SK-N-SH (cell line): Measurements from ENCODE around the gene CYS1. TPM values are rescaled to one million over a fixed set of nuclear protein-coding genes. Genes with fewer than 3 reads are reported as not detected.

Experiments used
- CTCF ChIA-PET: fragments of 300-600, 350-600 bp; formaldehyde crosslinking; extraction: SDS; loops from one replicate; lab custom pipeline; 2021; lab: Yijun Ruan, JAX
- POLR2A ChIA-PET: fragments of 350-600 bp; sonication (Branson Sonifier 250); formaldehyde crosslinking; extraction: SDS; loops from one replicate; lab custom pipeline; 2020; ENCODE audit warnings: antibody characterized with exemption, inconsistent platforms; lab: Yijun Ruan, JAX
- DNase-seq: peaks from one replicate; pipeline ENCODE4 v3.0.0; 2012
- H2AFZ ChIP-seq: fragments of 200-600 bp; sonication (generic); 2 replicates; pipeline ENCODE4 v1.8.1; 2016; ENCODE audit warnings: antibody characterized with exemption, mild to moderate bottlenecking, low read depth
- H3F3A ChIP-seq: fragments of 200-600 bp; sonication (generic); replicated peaks from 2 replicates; pipeline ENCODE3; 2016; ENCODE audit warnings: antibody characterized with exemption, mild to moderate bottlenecking; ENCODE audit not compliant: insufficient read depth
- H3K27ac ChIP-seq, 2 experiments: fragments of 200-500 bp in 1 of 2; fragments of 200-600 bp in 1 of 2; sonication (Bioruptor generic) in 1 of 2; sonication (generic), shearing (Covaris generic) in 1 of 2; 2 replicates each; pipeline versions ENCODE4 v1.5.1 to v1.6.1; 2014 to 2016; ENCODE audit warnings: low read depth in 2 of 2, inconsistent platforms in 1 of 2, low read length in 1 of 2, mild to moderate bottlenecking in 1 of 2, mixed read lengths in 1 of 2
- H3K27me3 ChIP-seq: fragments of 200-600 bp; sonication (generic), shearing (Covaris generic); 2 replicates; pipeline ENCODE4 v1.6.1; 2016; ENCODE audit warnings: mixed run types; ENCODE audit not compliant: insufficient read depth
- H3K36me3 ChIP-seq, 2 experiments: fragments of 200-500 bp in 1 of 2; fragments of 200-600 bp in 1 of 2; sonication (Bioruptor generic) in 1 of 2; sonication (generic) in 1 of 2; replicated peaks in 1 of 2; 2 replicates each; pipeline versions ENCODE3 to v1.5.1; 2014 to 2016; ENCODE audit warnings: low read length in 1 of 2, mild to moderate bottlenecking in 1 of 2; ENCODE audit not compliant: insufficient read depth in 2 of 2, control insufficient read depth in 1 of 2
- H3K4me1 ChIP-seq, 2 experiments: fragments of 200-500 bp in 1 of 2; fragments of 200-600 bp in 1 of 2; sonication (Bioruptor generic) in 1 of 2; sonication (generic), shearing (Covaris generic) in 1 of 2; 2 replicates each; pipeline versions ENCODE4 v1.5.1 to v1.6.1; 2014 to 2016; ENCODE audit warnings: low read depth in 1 of 2, low read length in 1 of 2, mixed run types in 1 of 2; ENCODE audit not compliant: insufficient read depth in 2 of 2, control insufficient read depth in 1 of 2
- H3K4me2 ChIP-seq: fragments of 200-600 bp; sonication (generic), shearing (Covaris generic); 2 replicates; pipeline ENCODE4 v1.6.1; 2017; ENCODE audit warnings: mixed run types
- H3K4me3 ChIP-seq, 2 experiments: fragments of 200-500 bp in 1 of 2; fragments of 200-600 bp in 1 of 2; sonication (Bioruptor generic) in 1 of 2; sonication (generic), shearing (Covaris generic) in 1 of 2; 2 replicates each; pipeline versions ENCODE4 v1.5.1 to v1.8.1; 2014 to 2016; ENCODE audit warnings: low read depth in 2 of 2, inconsistent platforms in 1 of 2, low read length in 1 of 2, mild to moderate bottlenecking in 1 of 2, mixed read lengths in 1 of 2, moderate library complexity in 1 of 2
- H3K79me2 ChIP-seq: fragments of 200-600 bp; sonication (generic); 2 replicates; pipeline ENCODE4 v1.8.1; 2017; ENCODE audit warnings: mild to moderate bottlenecking; ENCODE audit not compliant: insufficient read depth
- H3K9ac ChIP-seq: fragments of 200-600 bp; sonication (generic); 2 replicates; pipeline ENCODE4 v1.6.1; 2017; ENCODE audit warnings: mixed run types
- H3K9me2 ChIP-seq: fragments of 200-600 bp; sonication (generic); 2 replicates; pipeline ENCODE4 v1.6.1; 2017; ENCODE audit warnings: mixed run types
- H3K9me3 ChIP-seq: fragments of 200-600 bp; sonication (generic); 2 replicates; pipeline ENCODE4 v1.6.1; 2017; ENCODE audit warnings: mixed run types, mild to moderate bottlenecking, moderate library complexity
- H4K20me1 ChIP-seq: fragments of 200-600 bp; sonication (generic); 2 replicates; pipeline ENCODE4 v1.6.1; 2017; ENCODE audit warnings: mild to moderate bottlenecking, mixed run types; ENCODE audit not compliant: insufficient read depth
- CTCF ChIP-seq: fragments of 200-600 bp; sonication (generic); IDR thresholded peaks from 2 replicates; pipeline ENCODE4 v1.6.1; 2017; ENCODE audit warnings: antibody characterized with exemption, mild to moderate bottlenecking, moderate library complexity
- ELF1 ChIP-seq: IDR thresholded peaks from 2 replicates; pipeline ENCODE4 v1.4.0; 2012
- FOXM1 ChIP-seq: IDR thresholded peaks from 2 replicates; pipeline ENCODE4 v1.4.0; 2012; ENCODE audit warnings: low read depth, mild to moderate bottlenecking
- GABPA ChIP-seq: IDR thresholded peaks from 2 replicates; pipeline ENCODE4 v1.4.0; 2012; ENCODE audit warnings: low read depth, mild to moderate bottlenecking
- GATA2 ChIP-seq: sonication (generic); formaldehyde crosslinking; IDR thresholded peaks from 2 replicates; pipeline ENCODE4 v1.5.0; 2020; ENCODE audit warnings: mild to moderate bottlenecking, missing genetic modification reagents
- JUND ChIP-seq: IDR thresholded peaks from 2 replicates; pipeline ENCODE4 v1.4.0; 2012
- MXI1 ChIP-seq: IDR thresholded peaks from 2 replicates; pipeline ENCODE4 v1.6.1; 2012; ENCODE audit warnings: mild to moderate bottlenecking, low read depth, low read length, improper control_type of control experiment
- NFIC ChIP-seq: IDR thresholded peaks from 2 replicates; pipeline ENCODE4 v1.4.0; 2012; ENCODE audit warnings: borderline replicate concordance
- PBX3 ChIP-seq: IDR thresholded peaks from 2 replicates; pipeline ENCODE4; 2012
- POLR2AphosphoS5 ChIP-seq: IDR thresholded peaks from 2 replicates; pipeline ENCODE4 v1.6.1; 2012; ENCODE audit warnings: low read depth, low read length
- RCOR1 ChIP-seq: fragments of 150-350 bp; IDR thresholded peaks from 2 replicates; pipeline ENCODE4 v1.6.1; 2017; ENCODE audit warnings: antibody characterized with exemption, low read length
- RFX5 ChIP-seq: IDR thresholded peaks from 2 replicates; pipeline ENCODE4 v1.6.1; 2012; ENCODE audit warnings: mild to moderate bottlenecking, improper control_type of control experiment, low read length
- RXRA ChIP-seq: IDR thresholded peaks from 2 replicates; pipeline ENCODE4 v1.4.0; 2012; ENCODE audit warnings: low read depth, mild to moderate bottlenecking, borderline replicate concordance
- SMC3 ChIP-seq: IDR thresholded peaks from 2 replicates; pipeline ENCODE4 v1.6.1; 2012; ENCODE audit warnings: low read depth, low read length, improper control_type of control experiment
- TEAD4 ChIP-seq: IDR thresholded peaks from 2 replicates; pipeline ENCODE4 v1.4.0; 2012; ENCODE audit warnings: mild to moderate bottlenecking, borderline replicate concordance; ENCODE audit not compliant: insufficient read depth
- ZBTB33 ChIP-seq: IDR thresholded peaks from 2 replicates; pipeline ENCODE4 v1.4.0; 2012; ENCODE audit warnings: low read depth, borderline replicate concordance
- WGBS: methylation state at CpG from one replicate; pipeline ENCODE4 v1.1.6; 2017; ENCODE audit warnings: low lambda C conversion rate; 5-methylcytosine and 5-hydroxymethylcytosine counted together
- polyA plus RNA-seq, 3 experiments: library from polyadenylated mRNA; depleted of rRNA; stranded (reverse); fragments of >200 nt; gene quantifications; 2 replicates each; pipeline ENCODE4 v1.2.3, GENCODE V29; 2012
- TF ChIP-seq, protein P1 (sequence below): IDR thresholded peaks from 2 replicates; pipeline ENCODE4 v1.4.0; 2012; ENCODE audit warnings: low read depth
- TF ChIP-seq, protein P2 (sequence below): fragments of 150-350 bp; IDR thresholded peaks from 2 replicates; pipeline ENCODE4 v1.6.1; 2017; ENCODE audit warnings: antibody characterized with exemption, low read length, low read depth, borderline replicate concordance

CYS1 gene
- polyA plus RNA-seq, 1 of the 3 experiments (the other 2 are of a cell fraction): 1.2 TPM

- CTCF ChIA-PET: interaction anchor here (1.1 to 36.2 kb wide), 9 partner anchors 1 to 359 kb away, joined by 3 to 946 read pairs (median 10); partner anchors contain the start of genes CYS1 and RRM2
- H3K79me2 ChIP-seq: no peaks in the 10 kb centered on the region
- no peaks in the 10 kb centered on the region for H4K20me1 ChIP-seq
- H3K9me3 ChIP-seq: no peaks in the 10 kb centered on the region
- no peak overlapping the region for H2AFZ ChIP-seq
- WGBS: 82% methylated on average over 7 of the region's 7 CpGs
- peaks cover 55% of the 10 kb centered on the region for H3K27me3 ChIP-seq
- H3K27ac ChIP-seq: no peak overlapping the region
- no peaks in the 10 kb centered on the region for H3K36me3 ChIP-seq
- TF ChIP-seq RCOR1 (no peak), SMC3 (no peak), GATA2 (CRISPR knock-in tag) (no peak), NFIC (no peak), RFX5 (no peak), ELF1 (no peak), FOXM1 (no peak), RXRA (no peak), ZBTB33 (no peak), GABPA (no peak), CTCF (no peak), TEAD4 (no peak), MXI1 (no peak), JUND (no peak), PBX3 (no peak), POLR2AphosphoS5 (no peak)
- TF ChIP-seq, protein P1, sequence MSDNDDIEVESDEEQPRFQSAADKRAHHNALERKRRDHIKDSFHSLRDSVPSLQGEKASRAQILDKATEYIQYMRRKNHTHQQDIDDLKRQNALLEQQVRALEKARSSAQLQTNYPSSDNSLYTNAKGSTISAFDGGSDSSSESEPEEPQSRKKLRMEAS: no peak
- TF ChIP-seq, protein P2, sequence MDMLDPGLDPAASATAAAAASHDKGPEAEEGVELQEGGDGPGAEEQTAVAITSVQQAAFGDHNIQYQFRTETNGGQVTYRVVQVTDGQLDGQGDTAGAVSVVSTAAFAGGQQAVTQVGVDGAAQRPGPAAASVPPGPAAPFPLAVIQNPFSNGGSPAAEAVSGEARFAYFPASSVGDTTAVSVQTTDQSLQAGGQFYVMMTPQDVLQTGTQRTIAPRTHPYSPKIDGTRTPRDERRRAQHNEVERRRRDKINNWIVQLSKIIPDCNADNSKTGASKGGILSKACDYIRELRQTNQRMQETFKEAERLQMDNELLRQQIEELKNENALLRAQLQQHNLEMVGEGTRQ: no peak
- TF ChIP-seq, all 33 proteins: peak for 0
- no peak for DNase-seq
- Histone ChIP-seq H3K4me3 (no peak overlapping the region), H3K9ac (no peak overlapping the region), H3K4me1 (no peaks in the 10 kb centered on the region; a peak in 1 of 4 replicates), H3K4me2 (no peak overlapping the region), H3K9me2 (no peaks in the 10 kb centered on the region), H3F3A (peaks cover 6% of the 10 kb centered on the region)
- POLR2A ChIA-PET: no interaction called here
These were observed 2.2 kb downstream of the CYS1 start for GRCh38 chr2:10078001-10078400.
